HG02588 (cell line): Measurements from ENCODE around the gene CEP126.
A peak's percentile ranks its signal among the peaks of the same experiment; 100 is the strongest.

Experiments
- ATAC-seq: cut with Tn5 transposase; IDR thresholded peaks from one replicate; pipeline ENCODE4 v1.9.1; 2021; ENCODE audit warnings: mild to moderate bottlenecking, moderate library complexity; ENCODE audit not compliant: unreplicated experiment

The CEP126 gene

DNA sequence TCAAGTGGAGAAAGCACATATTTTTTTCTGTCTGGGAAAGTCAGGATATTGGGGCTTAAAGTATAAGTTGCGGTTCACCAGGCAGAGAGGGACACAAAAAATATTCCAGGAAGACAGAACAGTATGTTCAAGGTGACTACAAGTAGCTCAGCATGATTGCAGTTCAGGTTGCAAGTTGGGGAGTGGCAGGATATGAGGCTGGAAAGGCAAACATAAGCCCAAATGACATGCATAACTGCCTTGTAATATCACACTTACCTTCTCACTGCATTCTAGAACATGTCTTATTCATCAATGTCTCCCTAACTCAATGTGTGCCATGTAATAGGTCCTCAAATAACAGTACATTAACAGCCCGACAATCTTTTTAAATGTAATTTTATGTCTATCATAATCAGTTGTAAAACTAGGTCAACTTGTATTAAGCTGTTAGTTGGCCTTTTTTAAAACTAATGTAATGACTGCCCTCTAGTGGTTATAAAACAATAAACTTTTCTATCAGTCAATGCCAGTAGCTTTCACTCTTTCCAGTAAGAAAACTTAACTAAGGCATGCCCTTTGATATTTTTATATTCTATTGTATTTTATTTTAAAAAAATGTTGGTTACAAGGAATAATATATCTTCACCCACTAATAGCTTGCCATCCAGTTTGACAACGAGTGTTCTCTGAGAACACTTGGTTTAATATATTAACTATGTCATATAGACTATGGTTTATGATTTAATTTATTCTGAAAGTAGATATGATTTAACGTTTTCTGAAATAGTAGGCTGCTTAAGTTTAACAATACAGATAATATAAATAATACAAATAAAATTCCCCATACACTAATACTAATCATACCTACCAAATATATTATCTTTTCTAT, 93.0 kb downstream of the CEP126 start:
- peak; percentile 54 for ATAC-seq

DNA sequence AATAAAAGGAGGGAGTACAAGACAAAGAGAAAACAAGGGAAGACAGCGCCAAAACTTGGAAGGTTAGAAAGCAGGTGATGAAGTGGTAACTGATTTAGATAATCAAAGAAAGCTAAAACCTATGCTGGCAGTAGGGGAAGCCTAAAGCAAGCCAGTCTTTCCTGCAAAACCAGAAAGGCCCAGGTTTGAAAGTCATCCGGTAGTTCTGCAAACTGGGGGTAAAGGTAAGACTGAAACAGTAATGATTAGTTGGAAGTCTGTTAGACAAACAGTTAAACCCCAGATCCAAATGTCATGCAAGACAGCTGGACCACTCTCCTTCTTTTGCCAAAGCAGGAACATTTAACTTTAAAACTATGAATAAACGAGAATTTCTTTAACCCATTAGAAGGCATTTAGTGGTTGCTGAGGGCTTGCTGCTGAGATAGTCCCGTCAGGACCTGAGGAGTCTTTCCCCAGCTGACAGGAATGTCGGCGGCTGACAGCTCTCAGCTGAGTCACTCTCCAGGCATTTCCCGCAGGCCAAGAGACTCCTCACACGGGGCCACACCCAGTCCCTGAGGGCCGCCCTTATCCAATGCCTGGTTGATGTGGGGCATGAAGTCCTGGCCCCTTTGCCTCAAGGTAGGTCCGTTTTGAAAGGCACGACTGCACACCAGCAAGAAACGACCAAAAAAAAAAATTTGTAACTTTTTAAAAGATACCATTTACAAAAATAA, 96.1 kb downstream of the CEP126 start:
- ATAC-seq, result no peak

DNA sequence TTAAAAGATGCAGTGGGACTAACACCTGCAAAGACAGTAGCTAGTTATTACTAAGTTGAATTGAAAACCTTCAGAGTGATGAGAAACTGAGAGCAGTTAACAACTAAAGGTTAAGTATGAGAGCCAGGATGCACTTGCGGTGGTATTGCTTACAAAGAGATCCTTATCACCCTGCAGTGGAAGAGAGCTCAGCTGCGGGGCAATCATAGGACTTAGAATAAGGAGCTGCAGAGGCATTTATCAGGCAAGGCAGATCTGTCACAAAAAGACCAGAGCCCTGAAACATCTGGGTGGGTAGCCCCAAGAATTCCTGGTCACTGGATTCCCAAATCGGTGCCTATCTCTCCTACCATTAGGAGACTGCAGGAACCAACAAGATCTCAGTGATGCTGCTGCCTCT, 98.1 kb downstream of the CEP126 start:
- no peak for ATAC-seq

DNA sequence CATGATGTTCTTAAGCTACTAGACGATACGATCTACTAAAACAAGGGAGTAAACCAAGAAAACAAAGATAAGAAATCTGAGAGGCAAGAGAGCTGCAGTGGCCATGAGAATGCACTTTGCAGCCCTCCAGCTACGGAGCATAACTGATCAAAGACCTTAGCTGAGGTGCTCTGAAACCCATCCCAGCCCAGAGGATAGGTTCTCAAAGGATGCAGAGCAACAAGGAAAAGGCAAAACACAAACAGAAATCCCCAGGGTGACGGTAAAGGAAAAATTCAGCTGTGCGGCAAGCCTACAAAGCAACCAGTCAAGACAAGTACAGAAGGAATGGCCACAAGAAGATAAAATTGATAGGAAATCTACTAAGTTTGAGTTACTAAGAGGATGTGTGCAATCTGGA, 99.9 kb downstream of the CEP126 start:
- no peak for ATAC-seq

DNA sequence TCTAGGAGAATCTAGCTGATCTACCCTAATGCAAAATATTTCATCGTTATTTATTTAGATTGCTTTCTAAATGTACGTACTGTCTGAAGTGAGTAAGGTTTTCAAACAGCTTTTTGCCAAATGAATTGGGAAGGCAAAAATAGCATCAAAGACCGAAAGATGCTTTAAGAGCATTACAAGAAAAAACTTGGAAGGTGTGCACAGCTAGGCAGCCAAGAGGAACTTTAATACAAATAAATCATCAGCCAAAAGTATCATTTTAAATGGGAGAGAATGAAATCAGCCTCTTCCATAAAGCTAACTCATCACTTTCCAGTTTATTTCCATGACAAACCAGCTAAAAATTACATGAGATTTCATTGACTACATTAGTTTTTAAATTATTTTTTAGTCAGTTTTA, 102.2 kb downstream of the CEP126 start:
- ATAC-seq, result no peak

DNA sequence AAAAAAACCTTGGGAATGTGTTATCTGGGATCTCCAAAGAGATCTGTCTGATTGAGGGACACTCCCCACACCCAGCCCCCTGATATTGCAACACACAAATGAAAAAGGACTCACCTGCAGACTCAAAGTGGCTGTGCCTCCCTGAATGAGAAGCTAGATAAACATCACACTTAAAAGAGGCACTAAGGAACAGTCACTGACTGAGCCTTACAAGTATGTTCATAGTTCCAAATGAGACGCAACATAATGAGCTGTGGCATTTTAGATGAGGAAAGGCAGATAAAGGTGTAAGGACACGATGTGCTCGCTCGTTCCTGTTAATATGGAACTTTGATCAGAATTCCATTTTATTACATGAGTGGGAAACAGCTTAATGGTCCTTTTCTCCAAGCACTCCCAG, 111.4 kb downstream of the CEP126 start:
- no peak for ATAC-seq

DNA sequence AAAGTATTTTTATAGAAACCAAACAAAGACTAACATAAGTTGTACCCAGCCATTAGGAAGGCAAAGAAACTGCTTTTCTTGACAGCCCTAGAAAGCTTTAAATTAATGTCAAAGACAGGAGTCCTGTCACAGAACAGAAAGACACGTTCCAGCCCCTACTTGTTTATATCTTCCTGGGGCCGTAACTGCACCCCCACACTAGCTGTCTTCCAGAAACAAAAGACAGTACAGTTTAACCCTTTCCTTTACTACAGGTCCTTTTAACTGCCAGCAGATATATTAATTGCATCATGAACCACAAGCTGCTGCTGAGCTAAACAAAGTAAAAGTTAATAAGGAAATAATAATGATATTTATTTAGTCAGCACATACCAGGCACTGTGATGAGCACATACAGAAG, 112.1 kb downstream of the CEP126 start:
- ATAC-seq, result no peak

DNA sequence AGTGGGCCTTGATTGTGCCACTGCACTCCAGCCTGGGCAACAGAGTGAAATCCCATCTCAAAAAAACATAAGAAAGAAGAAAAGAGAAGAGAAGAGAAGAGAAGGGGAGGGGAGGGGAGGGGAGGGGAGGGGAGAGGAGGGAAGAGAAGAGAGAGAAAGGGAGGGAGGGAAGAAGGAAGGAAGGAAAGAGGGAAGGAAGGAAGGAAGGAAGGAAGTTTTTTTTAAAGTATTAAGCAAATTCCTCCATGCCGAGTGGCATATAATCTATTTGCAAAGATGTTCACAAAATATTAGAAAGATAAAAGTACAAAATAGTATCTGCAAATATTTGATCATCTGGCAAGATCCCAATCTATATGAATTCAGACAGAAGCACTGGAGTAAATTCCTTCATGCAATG, 121.9 kb downstream of the CEP126 start:
- ATAC-seq, result no peak

DNA sequence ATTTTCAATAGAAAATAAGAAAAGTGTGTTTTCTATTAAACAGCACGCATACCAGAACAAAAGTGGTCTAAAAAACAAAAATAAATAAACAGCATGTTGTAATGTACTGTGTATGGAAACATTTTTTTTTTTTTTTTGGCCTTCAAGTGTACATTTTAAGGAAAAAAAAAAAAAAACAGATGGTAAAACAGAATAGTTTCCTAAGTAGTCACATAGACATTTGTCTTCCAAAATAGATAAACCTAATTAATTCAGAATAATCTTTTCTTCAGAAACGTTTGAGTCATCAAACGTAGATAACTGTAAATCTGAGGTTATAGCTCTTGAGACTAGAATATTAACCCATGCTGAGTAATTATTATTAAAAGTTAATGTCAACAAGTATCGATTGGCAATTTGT, 132.0 kb downstream of the CEP126 start:
- ATAC-seq, result no peak

DNA sequence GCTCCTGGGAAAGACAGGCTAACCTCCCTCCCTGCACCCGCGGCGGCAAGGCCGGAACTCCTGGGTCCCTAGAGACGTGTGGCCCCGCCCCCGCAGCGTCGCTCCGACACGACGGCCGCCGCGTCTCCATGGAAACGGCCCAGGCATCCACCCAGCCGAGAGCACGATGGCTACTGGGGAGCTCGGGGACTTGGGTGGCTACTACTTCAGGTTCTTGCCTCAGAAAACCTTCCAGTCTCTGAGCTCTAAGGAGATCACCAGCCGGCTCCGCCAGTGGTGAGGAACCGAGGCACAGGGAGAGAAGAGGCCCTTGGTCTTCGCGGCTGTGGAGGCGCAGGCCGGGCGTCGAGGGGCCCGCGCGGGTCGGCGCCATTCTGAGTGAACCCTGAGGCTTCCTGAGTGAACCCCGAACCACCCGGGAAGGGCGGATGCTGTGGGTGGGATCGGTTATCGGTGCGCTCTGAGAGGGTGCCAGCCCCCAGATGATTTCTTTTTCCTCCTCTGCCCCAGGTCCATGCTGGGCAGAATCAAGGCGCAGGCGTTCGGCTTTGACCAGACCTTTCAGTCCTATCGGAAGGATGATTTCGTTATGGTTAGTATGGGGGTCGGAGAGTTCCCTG, 132.6 kb downstream of the CEP126 start, which contains the start of gene CFAP300:
TSS of gene CFAP300 (plus strand) at position 133 of the 620 bp plus-strand sequence. CDS start at position 167, 34 bp downstream.
- ATAC-seq, result no peak
